Measurements from ENCODE around the gene SLC35G6. TPM values are rescaled to one million over a fixed set of nuclear protein-coding genes. Genes with fewer than 3 reads are reported as not detected.

Gene SLC35G6
- polyA plus RNA-seq, 1 donor (not counting 4 experiments of a cell fraction or from before 2014, with no cell fraction given): not detected

- dilution Hi-C loops (cut with MboI; ENCODE audit: extremely low pct_ligation_motif_present, low sequenced_read_pairs): no loop called here
- H4K20me1 ChIP-seq (ENCODE audit: control insufficient read depth, extremely low read depth, insufficient read depth, low read length): no peaks in the 10 kb centered on the region
- peaks cover 24% of the 10 kb centered on the region for H3K4me1 ChIP-seq (ENCODE audit: control insufficient read depth, extremely low read depth, insufficient read depth, low read length)
- H3K4me2 ChIP-seq (ENCODE audit: control insufficient read depth, extremely low read depth, insufficient read depth, low read depth, low read length): no peak overlapping the region
- H3K9me1 ChIP-seq (ENCODE audit: control insufficient read depth, extremely low read depth, insufficient read depth, low read length): no peaks in the 10 kb centered on the region
- TF ChIP-seq EZH2 (IDR thresholded peaks at IDR 0.05; ENCODE audit: low read length) (no peak), CTCF (optimal IDR thresholded peaks at IDR 0.05 in 1 of 3, IDR thresholded peaks at IDR 0.05 in 1 of 3, conservative IDR thresholded peaks at IDR 0.05 in 1 of 3; ENCODE audit: extremely low read depth in 1 of 3, insufficient read depth in 2 of 3, low read length in 3 of 3) (peak in 1 of 3 experiments; percentile 25)
- FAIRE-seq (peak; percentile 26), DNase-seq (ENCODE audit: low read depth, low spot score) (no peak)
- peak overlapping the region; percentile 22 for H3K9ac ChIP-seq (ENCODE audit: control insufficient read depth, extremely low read depth, insufficient read depth, low read length)
- H3K79me2 ChIP-seq (ENCODE audit: control insufficient read depth, insufficient read depth, low read length): peaks cover 29% of the 10 kb centered on the region
- no peaks in the 10 kb centered on the region for H3K9me3 ChIP-seq (ENCODE audit: control insufficient read depth, low read depth, low read length)
- H3K4me3 ChIP-seq (ENCODE audit: control insufficient read depth in 2 of 3, extremely low read depth in 1 of 3, insufficient read depth in 2 of 3, low read depth in 1 of 3, low read length in 3 of 3): no peak overlapping the region
- peak overlapping the region; percentile 9 for H2AFZ ChIP-seq (ENCODE audit: control insufficient read depth, low read length)
- peak overlapping the region; percentile 64 for H3K27ac ChIP-seq (ENCODE audit: control insufficient read depth, insufficient read depth, low read length)
- peaks cover 18 to 34% of the 10 kb centered on the region in 2 experiments for H3K36me3 ChIP-seq (ENCODE audit: control insufficient read depth in 2 of 2, extremely low read depth in 1 of 2, insufficient read depth in 2 of 2, low read length in 2 of 2)
- no peaks in the 10 kb centered on the region for H3K27me3 ChIP-seq (ENCODE audit: control insufficient read depth, extremely low read depth, insufficient read depth, low read length)
Observed at GRCh38 chr17:7464081-7464480, 17.2 kb upstream of the SLC35G6 start.

GRCh38 chr17:7465597-7466275 lies 15.5 kb upstream of the SLC35G6 start:
- no peaks in the 10 kb centered on the region for H3K9me3 ChIP-seq (ENCODE audit: control insufficient read depth, low read depth, low read length)
- no peaks in the 10 kb centered on the region for H3K9me1 ChIP-seq (ENCODE audit: control insufficient read depth, extremely low read depth, insufficient read depth, low read length)
- H4K20me1 ChIP-seq (ENCODE audit: control insufficient read depth, extremely low read depth, insufficient read depth, low read length): no peaks in the 10 kb centered on the region
- peaks cover 20 to 34% of the 10 kb centered on the region in 2 experiments for H3K36me3 ChIP-seq (ENCODE audit: control insufficient read depth in 2 of 2, extremely low read depth in 1 of 2, insufficient read depth in 2 of 2, low read length in 2 of 2)
- no peaks in the 10 kb centered on the region for H3K27me3 ChIP-seq (ENCODE audit: control insufficient read depth, extremely low read depth, insufficient read depth, low read length)
- H3K9ac ChIP-seq (ENCODE audit: control insufficient read depth, extremely low read depth, insufficient read depth, low read length): no peak overlapping the region
- H2AFZ ChIP-seq (ENCODE audit: control insufficient read depth, low read length): no peak overlapping the region
- H3K4me3 ChIP-seq (ENCODE audit: control insufficient read depth in 2 of 3, extremely low read depth in 1 of 3, insufficient read depth in 2 of 3, low read depth in 1 of 3, low read length in 3 of 3): no peak overlapping the region
- H3K27ac ChIP-seq (ENCODE audit: control insufficient read depth, insufficient read depth, low read length): no peak overlapping the region
- no peak for TF ChIP-seq CTCF (optimal IDR thresholded peaks at IDR 0.05 in 1 of 3, IDR thresholded peaks at IDR 0.05 in 1 of 3, conservative IDR thresholded peaks at IDR 0.05 in 1 of 3; ENCODE audit: extremely low read depth in 1 of 3, insufficient read depth in 2 of 3, low read length in 3 of 3)
- TF ChIP-seq EZH2 (IDR thresholded peaks at IDR 0.05; ENCODE audit: low read length): no peak
- DNase-seq (ENCODE audit: low read depth, low spot score): no peak
- no peak for FAIRE-seq
- H3K4me2 ChIP-seq (ENCODE audit: control insufficient read depth, extremely low read depth, insufficient read depth, low read depth, low read length): no peak overlapping the region
- peaks cover 42% of the 10 kb centered on the region for H3K79me2 ChIP-seq (ENCODE audit: control insufficient read depth, insufficient read depth, low read length)
- peaks cover 24% of the 10 kb centered on the region for H3K4me1 ChIP-seq (ENCODE audit: control insufficient read depth, extremely low read depth, insufficient read depth, low read length)
- dilution Hi-C loops (cut with MboI; ENCODE audit: extremely low pct_ligation_motif_present, low sequenced_read_pairs): no loop called here
